C4-2B (cell line): Measurements from ENCODE around the gene SND1.

Experiments used
- CTCF ChIP-seq: fragments of 450-650 bp; conservative IDR thresholded peaks from 2 replicates; pipeline ENCODE4 v1.5.1; 2017; ENCODE audit warnings: mild to moderate bottlenecking
- ZFX ChIP-seq: fragments of 450-650 bp; IDR thresholded peaks from 2 replicates; pipeline ENCODE4 v1.6.1; 2017

GRCh38 chr7:127858091-127858914 is 206.3 kb downstream of the SND1 start:
- no peak for TF ChIP-seq CTCF
- no peak for TF ChIP-seq ZFX
